ENCODE measurements around the gene APP.

- TF ChIP-seq, protein P1, sequence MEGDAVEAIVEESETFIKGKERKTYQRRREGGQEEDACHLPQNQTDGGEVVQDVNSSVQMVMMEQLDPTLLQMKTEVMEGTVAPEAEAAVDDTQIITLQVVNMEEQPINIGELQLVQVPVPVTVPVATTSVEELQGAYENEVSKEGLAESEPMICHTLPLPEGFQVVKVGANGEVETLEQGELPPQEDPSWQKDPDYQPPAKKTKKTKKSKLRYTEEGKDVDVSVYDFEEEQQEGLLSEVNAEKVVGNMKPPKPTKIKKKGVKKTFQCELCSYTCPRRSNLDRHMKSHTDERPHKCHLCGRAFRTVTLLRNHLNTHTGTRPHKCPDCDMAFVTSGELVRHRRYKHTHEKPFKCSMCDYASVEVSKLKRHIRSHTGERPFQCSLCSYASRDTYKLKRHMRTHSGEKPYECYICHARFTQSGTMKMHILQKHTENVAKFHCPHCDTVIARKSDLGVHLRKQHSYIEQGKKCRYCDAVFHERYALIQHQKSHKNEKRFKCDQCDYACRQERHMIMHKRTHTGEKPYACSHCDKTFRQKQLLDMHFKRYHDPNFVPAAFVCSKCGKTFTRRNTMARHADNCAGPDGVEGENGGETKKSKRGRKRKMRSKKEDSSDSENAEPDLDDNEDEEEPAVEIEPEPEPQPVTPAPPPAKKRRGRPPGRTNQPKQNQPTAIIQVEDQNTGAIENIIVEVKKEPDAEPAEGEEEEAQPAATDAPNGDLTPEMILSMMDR (conservative IDR thresholded peaks at IDR 0.05; ENCODE audit: low read length) = no peak
- no peak for TF ChIP-seq EZH2phosphoT487 (IDR thresholded peaks at IDR 0.05; ENCODE audit: borderline replicate concordance, low read depth, low read length)
Measured at GRCh38 chr21:26123012-26123411, 47.6 kb downstream of the APP start.
